Measurements from ENCODE around the gene PERM1.

DNA sequence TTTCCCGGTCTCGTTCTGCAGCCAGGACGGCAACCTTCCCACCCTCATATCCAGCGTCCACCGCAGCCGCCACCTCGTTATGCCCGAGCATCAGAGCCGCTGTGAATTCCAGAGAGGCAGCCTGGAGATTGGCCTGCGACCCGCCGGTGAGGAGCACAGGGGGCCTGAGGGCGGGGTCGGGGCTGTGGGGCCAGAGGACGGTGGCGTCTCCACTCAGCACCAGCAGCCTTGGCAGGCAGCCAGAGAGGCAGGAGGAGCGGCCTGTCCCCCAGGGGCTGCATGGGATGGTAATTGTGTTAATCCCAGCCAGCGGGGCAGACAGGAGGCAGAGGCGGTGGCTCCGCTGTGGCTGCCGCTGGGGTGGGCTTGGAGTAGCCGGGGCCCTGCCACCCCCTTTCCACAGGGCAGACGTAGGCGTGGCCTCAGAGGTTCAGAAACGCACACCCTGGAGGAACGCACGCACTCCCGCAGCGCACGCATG, 46.1 kb downstream of the PERM1 start:
- TF ChIP-seq, protein P1, sequence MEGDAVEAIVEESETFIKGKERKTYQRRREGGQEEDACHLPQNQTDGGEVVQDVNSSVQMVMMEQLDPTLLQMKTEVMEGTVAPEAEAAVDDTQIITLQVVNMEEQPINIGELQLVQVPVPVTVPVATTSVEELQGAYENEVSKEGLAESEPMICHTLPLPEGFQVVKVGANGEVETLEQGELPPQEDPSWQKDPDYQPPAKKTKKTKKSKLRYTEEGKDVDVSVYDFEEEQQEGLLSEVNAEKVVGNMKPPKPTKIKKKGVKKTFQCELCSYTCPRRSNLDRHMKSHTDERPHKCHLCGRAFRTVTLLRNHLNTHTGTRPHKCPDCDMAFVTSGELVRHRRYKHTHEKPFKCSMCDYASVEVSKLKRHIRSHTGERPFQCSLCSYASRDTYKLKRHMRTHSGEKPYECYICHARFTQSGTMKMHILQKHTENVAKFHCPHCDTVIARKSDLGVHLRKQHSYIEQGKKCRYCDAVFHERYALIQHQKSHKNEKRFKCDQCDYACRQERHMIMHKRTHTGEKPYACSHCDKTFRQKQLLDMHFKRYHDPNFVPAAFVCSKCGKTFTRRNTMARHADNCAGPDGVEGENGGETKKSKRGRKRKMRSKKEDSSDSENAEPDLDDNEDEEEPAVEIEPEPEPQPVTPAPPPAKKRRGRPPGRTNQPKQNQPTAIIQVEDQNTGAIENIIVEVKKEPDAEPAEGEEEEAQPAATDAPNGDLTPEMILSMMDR (IDR thresholded peaks at IDR 0.05) = no peak
- TF ChIP-seq POLR2AphosphoS5 (IDR thresholded peaks at IDR 0.05) = no peak

Data from prostate gland (tissue), 2 donors.